Measurements from ENCODE around the gene KLHL35. TPM values are rescaled to one million over a fixed set of nuclear protein-coding genes. Genes with fewer than 3 reads are reported as not detected.

KLHL35 gene, protein sequence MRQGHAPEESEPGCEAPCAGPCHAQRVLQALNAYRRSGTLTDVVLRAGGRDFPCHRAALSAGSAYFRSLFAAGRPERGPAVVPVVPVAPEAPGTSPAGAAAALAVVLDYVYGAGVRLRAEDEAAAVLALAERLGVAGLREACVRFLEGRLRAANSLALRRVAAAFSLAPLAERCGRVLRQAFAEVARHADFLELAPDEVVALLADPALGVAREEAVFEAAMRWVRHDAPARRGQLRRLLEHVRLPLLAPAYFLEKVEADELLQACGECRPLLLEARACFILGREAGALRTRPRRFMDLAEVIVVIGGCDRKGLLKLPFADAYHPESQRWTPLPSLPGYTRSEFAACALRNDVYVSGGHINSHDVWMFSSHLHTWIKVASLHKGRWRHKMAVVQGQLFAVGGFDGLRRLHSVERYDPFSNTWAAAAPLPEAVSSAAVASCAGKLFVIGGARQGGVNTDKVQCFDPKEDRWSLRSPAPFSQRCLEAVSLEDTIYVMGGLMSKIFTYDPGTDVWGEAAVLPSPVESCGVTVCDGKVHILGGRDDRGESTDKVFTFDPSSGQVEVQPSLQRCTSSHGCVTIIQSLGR
- total RNA-seq: 0.43 and 2.5 TPM in 2 replicates

DNA sequence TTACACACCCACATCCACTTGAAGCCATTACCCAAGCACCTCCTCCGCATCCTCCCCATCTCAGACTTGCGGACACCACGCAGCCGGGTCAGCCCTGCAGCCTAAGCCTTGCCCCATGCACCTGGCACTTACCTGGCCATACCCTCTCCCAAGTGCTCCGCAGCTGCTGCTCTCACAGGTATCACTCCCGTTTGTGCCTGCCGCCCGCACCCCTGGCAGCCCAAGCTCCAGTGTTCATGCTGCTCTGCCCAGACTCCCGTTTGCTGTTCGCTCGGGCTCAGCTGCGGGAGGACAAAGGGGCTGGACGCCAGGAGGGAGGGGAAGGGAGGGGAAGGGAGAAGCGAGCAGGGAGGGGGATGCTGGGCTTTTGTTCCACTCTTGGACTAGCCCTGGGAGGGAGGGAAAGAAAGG is at the start of gene KLHL35:
Gene KLHL35 (minus strand): TSS at position 293 of the 411 bp plus-strand sequence. CDS start 2,574 bp downstream, outside the sequence.

GRCh38 chr11:75399344-75400145 is 33.5 kb downstream of the KLHL35 start, which contains the start of gene RPS3:
RPS3 (plus strand) TSS chr11:75399518; CDS start chr11:75399548, 30 bp downstream.

Other genes with a start within 250 kb of the KLHL35 start
- gene TPBGL, start 192.4 kb downstream of the KLHL35 start, total RNA-seq: not detected in 2 replicates
- gene ARRB1, start 81.5 kb downstream of the KLHL35 start, total RNA-seq: 26.3 and 62.9 TPM in 2 replicates
- 2,288 and 3,828 TPM in 2 replicates for gene RPS3, start 33.7 kb downstream of the KLHL35 start, total RNA-seq
- gene GDPD5, start 92.7 kb upstream of the KLHL35 start, total RNA-seq: 0.79 and 1.4 TPM in 2 replicates
- gene SERPINH1, start 129.1 kb upstream of the KLHL35 start, total RNA-seq: 484 and 891 TPM in 2 replicates
- gene MAP6, start 235.8 kb upstream of the KLHL35 start, total RNA-seq: 0.86 and 1.3 TPM in 2 replicates

All from bronchial smooth muscle cell (primary cell).